Left ventricle myocardium superior (tissue), 1 donor: ENCODE results near the gene AMPD1. TPM values are rescaled to one million over a fixed set of nuclear protein-coding genes. Genes with fewer than 3 reads are reported as not detected.

Experiments
- ATAC-seq: fragments of 200-7000 bp; cut with Tn5 transposase; one replicate; pipeline ENCODE4 v1.9.1; 2020; ENCODE audit warnings: mild to moderate bottlenecking, moderate library complexity
- DNase-seq: peaks from one replicate; pipeline ENCODE4 v3.0.0-alpha.2; 2020
- intact Hi-C: fragments of 100-400 bp; cut with micrococcal nuclease; formaldehyde crosslinking; loops from one replicate; pipeline ENCODE4 v1.11.0; 2022
- total RNA-seq: library from RNA; stranded (reverse); fragmentation: NEBNext Ultra II Directional; extraction: Animal tissue kit (Norgen Biotek cat#: 25700); gene quantifications from one replicate; pipeline ENCODE4 v1.2.1, GENCODE V29; 2021
- donor health status: DM: no; HTN: yes; CAD: no; lungs with severe emphysema.

The AMPD1 gene
- total RNA-seq, 1 donor from 2014 or later, result 0.10 TPM

- no peak for ATAC-seq
- no peak for DNase-seq
- intact Hi-C loops, result no loop called here
Observed at GRCh38 chr1:114702737-114703136, 7.4 kb upstream of the AMPD1 start.

GRCh38 chr1:114701931-114702330 lies 6.6 kb upstream of the AMPD1 start:
- no peak for DNase-seq
- no peak for ATAC-seq
- intact Hi-C loops, result no loop called here

- intact Hi-C loops, result no loop called here
- DNase-seq, result no peak
- ATAC-seq, result no peak
Observed at GRCh38 chr1:114700036-114700600, 4.8 kb upstream of the AMPD1 start.

GRCh38 chr1:114696810-114697209 lies 1.5 kb upstream of the AMPD1 start:
- ATAC-seq (no peak), DNase-seq (no peak)
- intact Hi-C loops, result no loop called here

GRCh38 chr1:114694540-114695310 lies 621 bp downstream of the AMPD1 start:
- intact Hi-C loops, result no loop called here
- DNase-seq (no peak), ATAC-seq (no peak)

- ATAC-seq (no peak), DNase-seq (no peak)
- intact Hi-C loops, result no loop called here
Observed at GRCh38 chr1:114692947-114693346, 2.4 kb downstream of the AMPD1 start.

- ATAC-seq (no peak), DNase-seq (no peak)
- intact Hi-C loops, result no loop called here
Observed at GRCh38 chr1:114691061-114691460, 4.3 kb downstream of the AMPD1 start.

- intact Hi-C loops, result no loop called here
Observed at GRCh38 chr1:114690148-114690547, 5.2 kb downstream of the AMPD1 start.

GRCh38 chr1:114688526-114688925 lies 6.8 kb downstream of the AMPD1 start:
- intact Hi-C loops, result no loop called here
- DNase-seq, result no peak
- no peak for ATAC-seq

More at GRCh38 chr1:114690148-114690547, 5.2 kb downstream of the AMPD1 start:
- ATAC-seq, result no peak
- DNase-seq, result no peak

GRCh38 chr1:114685851-114686250 lies 9.5 kb downstream of the AMPD1 start:
- DNase-seq (no peak), ATAC-seq (no peak)
- intact Hi-C loops, result no loop called here

GRCh38 chr1:114677691-114678090 lies 17.7 kb downstream of the AMPD1 start:
- ATAC-seq, result no peak
- intact Hi-C loops, result no loop called here
- no peak for DNase-seq

GRCh38 chr1:114676115-114676514 lies 19.2 kb downstream of the AMPD1 start:
- intact Hi-C loops, result no loop called here
- ATAC-seq (no peak), DNase-seq (no peak)

- ATAC-seq (no peak), DNase-seq (no peak)
- intact Hi-C loops, result no loop called here
Observed at GRCh38 chr1:114671939-114672275, 23.4 kb downstream of the AMPD1 start.

- intact Hi-C loops, result no loop called here
- DNase-seq, result no peak
- ATAC-seq, result no peak
Observed at GRCh38 chr1:114671011-114671938, 24.1 kb downstream of the AMPD1 start.

GRCh38 chr1:114670083-114671010 lies 25.0 kb downstream of the AMPD1 start:
- DNase-seq (peak; percentile 96), ATAC-seq (peak; percentile 99)
- intact Hi-C loops, result no loop called here

GRCh38 chr1:114669562-114670082 lies 25.7 kb downstream of the AMPD1 start, which contains the start of gene DENND2C:
Gene DENND2C, minus strand, starts transcription at chr1:114670049. Its CDS starts 44,065 bp downstream, at chr1:114625984.
- ATAC-seq, result peak; percentile 66
- intact Hi-C loops, result no loop called here
- DNase-seq, result no peak

GRCh38 chr1:114668784-114669561 lies 26.4 kb downstream of the AMPD1 start:
- ATAC-seq, result no peak
- DNase-seq, result no peak
- intact Hi-C loops, result no loop called here

- no peak for DNase-seq
- intact Hi-C loops, result no loop called here
- no peak for ATAC-seq
Observed at GRCh38 chr1:114668373-114668772, 27.0 kb downstream of the AMPD1 start.
